Measurements from ENCODE around the gene SIGMAR1. TPM values are rescaled to one million over a fixed set of nuclear protein-coding genes. Genes with fewer than 3 reads are reported as not detected.
A peak's percentile ranks its signal among the peaks of the same experiment; 100 is the strongest.

The SIGMAR1 gene
- total RNA-seq, 1 donor = 71.7 TPM

- TF ChIP-seq, protein P1, sequence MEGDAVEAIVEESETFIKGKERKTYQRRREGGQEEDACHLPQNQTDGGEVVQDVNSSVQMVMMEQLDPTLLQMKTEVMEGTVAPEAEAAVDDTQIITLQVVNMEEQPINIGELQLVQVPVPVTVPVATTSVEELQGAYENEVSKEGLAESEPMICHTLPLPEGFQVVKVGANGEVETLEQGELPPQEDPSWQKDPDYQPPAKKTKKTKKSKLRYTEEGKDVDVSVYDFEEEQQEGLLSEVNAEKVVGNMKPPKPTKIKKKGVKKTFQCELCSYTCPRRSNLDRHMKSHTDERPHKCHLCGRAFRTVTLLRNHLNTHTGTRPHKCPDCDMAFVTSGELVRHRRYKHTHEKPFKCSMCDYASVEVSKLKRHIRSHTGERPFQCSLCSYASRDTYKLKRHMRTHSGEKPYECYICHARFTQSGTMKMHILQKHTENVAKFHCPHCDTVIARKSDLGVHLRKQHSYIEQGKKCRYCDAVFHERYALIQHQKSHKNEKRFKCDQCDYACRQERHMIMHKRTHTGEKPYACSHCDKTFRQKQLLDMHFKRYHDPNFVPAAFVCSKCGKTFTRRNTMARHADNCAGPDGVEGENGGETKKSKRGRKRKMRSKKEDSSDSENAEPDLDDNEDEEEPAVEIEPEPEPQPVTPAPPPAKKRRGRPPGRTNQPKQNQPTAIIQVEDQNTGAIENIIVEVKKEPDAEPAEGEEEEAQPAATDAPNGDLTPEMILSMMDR (IDR thresholded peaks at IDR 0.05; ENCODE audit: insufficient read depth, low read depth, low read length) = no peak
- peak; percentile 88 for DNase-seq (ENCODE audit: low read depth)
- peak within 1 kb of the TSS; percentile 53 for H3K4me3 ChIP-seq (ENCODE audit: low read depth, low read length)
Measured at GRCh38 chr9:34651876-34652601, 14.5 kb upstream of the SIGMAR1 start, which contains the start of gene IL11RA. IL11RA (plus strand) TSS chr9:34652185; CDS start chr9:34655218, 3,033 bp downstream.

DNA sequence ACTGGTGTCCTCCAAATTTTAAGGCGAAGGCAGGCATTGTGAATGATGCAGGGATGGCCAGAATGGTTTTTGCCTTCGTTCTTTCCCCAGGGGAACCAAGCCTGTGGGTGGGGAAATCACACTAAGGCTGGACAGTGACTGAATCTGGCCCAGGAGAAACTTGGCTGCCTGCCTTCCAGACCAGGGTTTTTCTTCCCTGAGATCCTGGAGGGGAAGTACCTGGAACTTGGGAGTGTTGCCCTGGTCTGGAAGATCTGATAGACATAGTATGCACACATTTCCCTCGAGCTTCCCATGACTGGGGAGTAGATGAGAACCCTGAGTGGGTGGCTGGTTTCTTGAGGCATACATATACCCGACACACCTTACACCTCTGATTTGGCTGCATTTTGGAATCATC is 13.7 kb upstream of the SIGMAR1 start:
- DNase-seq (ENCODE audit: low read depth) = peak; percentile 51
- TF ChIP-seq, protein P1 (IDR thresholded peaks at IDR 0.05; ENCODE audit: insufficient read depth, low read depth, low read length) = no peak

GRCh38 chr9:34650816-34651215 is 13.2 kb upstream of the SIGMAR1 start:
- DNase-seq (ENCODE audit: low read depth) = peak; percentile 26
- H3K4me3 ChIP-seq (ENCODE audit: low read depth, low read length) = no peak overlapping the region
- TF ChIP-seq, protein P1 (IDR thresholded peaks at IDR 0.05; ENCODE audit: insufficient read depth, low read depth, low read length) = no peak

More for the DNA sequence above, 13.7 kb upstream of the SIGMAR1 start:
- H3K4me3 ChIP-seq (ENCODE audit: low read depth, low read length) = peak overlapping the region; percentile 53

DNA sequence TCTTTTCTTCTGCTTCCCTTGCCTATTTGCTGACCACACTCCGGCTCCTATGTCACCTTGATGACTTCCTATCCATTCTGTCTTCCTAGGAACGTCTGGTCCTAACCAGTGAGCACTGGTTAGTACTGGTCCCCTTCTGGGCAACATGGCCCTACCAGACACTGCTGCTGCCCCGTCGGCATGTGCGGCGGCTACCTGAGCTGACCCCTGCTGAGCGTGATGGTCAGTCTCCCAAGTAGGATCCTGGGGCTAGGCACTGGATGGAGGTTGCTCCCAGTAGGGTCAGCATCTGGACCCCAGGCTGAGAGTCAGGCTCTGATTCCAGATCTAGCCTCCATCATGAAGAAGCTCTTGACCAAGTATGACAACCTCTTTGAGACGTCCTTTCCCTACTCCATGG is 11.1 kb upstream of the SIGMAR1 start:
- no peak overlapping the region for H3K4me3 ChIP-seq (ENCODE audit: low read depth, low read length)
- DNase-seq (ENCODE audit: low read depth) = no peak
- TF ChIP-seq, protein P1 (IDR thresholded peaks at IDR 0.05; ENCODE audit: insufficient read depth, low read depth, low read length) = no peak

- TF ChIP-seq, protein P1 (IDR thresholded peaks at IDR 0.05; ENCODE audit: insufficient read depth, low read depth, low read length) = no peak
- no peak for DNase-seq (ENCODE audit: low read depth)
- peak overlapping the region; percentile 90 for H3K4me3 ChIP-seq (ENCODE audit: low read depth, low read length)
Measured at GRCh38 chr9:34647651-34648050, 10.1 kb upstream of the SIGMAR1 start.

- no peak for DNase-seq (ENCODE audit: low read depth)
- peak overlapping the region; percentile 90 for H3K4me3 ChIP-seq (ENCODE audit: low read depth, low read length)
- TF ChIP-seq, protein P1 (IDR thresholded peaks at IDR 0.05; ENCODE audit: insufficient read depth, low read depth, low read length) = no peak
Measured at GRCh38 chr9:34647084-34647403, 9.5 kb upstream of the SIGMAR1 start.

Data from fibroblast of villous mesenchyme (primary cell).